Pancreas (tissue), 10 donors: Measurements from ENCODE around the gene TNFSF4. TPM values are rescaled to one million over a fixed set of nuclear protein-coding genes. Genes with fewer than 3 reads are reported as not detected.
"Not testable (repeated sequence)": the region's sequence is repeated elsewhere in the genome, so short reads cannot be mapped to it uniquely, and the experiment has no call there.

Experiments
- ATAC-seq, 4 donors: fragments of 200-7000 bp; cut with Tn5 transposase; one replicate each; pipeline versions ENCODE4 v1.8.0 to v1.9.1; 2020; ENCODE audit warnings: mild to moderate bottlenecking in 4 of 4, moderate library complexity in 4 of 4
- DNase-seq, 6 donors: peaks; one replicate each; pipeline ENCODE4 v3.0.0-alpha.2; 2020
- FAIRE-seq: peaks from 2 replicates; lab custom pipeline; 2012; peaks lifted over from hg19 to GRCh38; lab: Jason Lieb, UNC
- H3K27ac ChIP-seq, 4 donors: fragments of 200-600 bp; sonication (generic); 1 replicate in 3 of 4; 2 replicates in 1 of 4; pipeline versions ENCODE4 v1.5.0 to v1.8.0; 2020
- H3K27me3 ChIP-seq, 4 donors: fragments of 200-600 bp; one replicate each; pipeline ENCODE4 v1.8.0; 2021
- H3K36me3 ChIP-seq, 3 donors: fragments of 200-600 bp; sonication (generic) in 1 of 3; one replicate each; pipeline versions ENCODE4 v1.5.0 to v1.8.0; 2020 to 2021
- H3K4me1 ChIP-seq, 3 donors: fragments of 200-600 bp; one replicate each; pipeline ENCODE4 v1.8.0; 2021
- H3K4me3 ChIP-seq, 4 donors: fragments of 200-600 bp; sonication (generic) in 2 of 4; one replicate each; pipeline versions ENCODE4 v1.5.0 to v1.8.0; 2020 to 2021
- H3K9me3 ChIP-seq, 4 donors: fragments of 200-600 bp; one replicate each; pipeline ENCODE4 v1.8.0; 2021
- CTCF ChIP-seq, 4 donors: fragments of 200-600 bp; sonication (generic) in 3 of 4; IDR thresholded peaks; one replicate each; pipeline versions ENCODE4 v1.5.0 to v1.8.0; 2021; ENCODE audit warnings: antibody characterized with exemption in 4 of 4
- WGBS, 2 donors: extraction: QIAGEN DNeasy Blood & Tissue Kit; methylation state at CpG; one replicate each; pipeline ENCODE4 v1.1.7; 2013; 5-methylcytosine and 5-hydroxymethylcytosine counted together
- intact Hi-C, 3 donors: fragments of 100-400 bp; cut with DNase I; formaldehyde crosslinking; loops; one replicate each; pipeline versions ENCODE4 v1.11.1 to v1.14.2; 2022
- polyA plus RNA-seq, 2 donors: library from polyadenylated mRNA; stranded (reverse); fragments of 200-250 nt; gene quantifications; one replicate each; pipeline ENCODE4 v1.2.3, GENCODE V29; 2013
- total RNA-seq, 6 donors: library from RNA; stranded (reverse); fragmentation: NEBNext Ultra II Directional in 4 of 6; extraction: Animal tissue kit (Norgen Biotek cat#: 25700) in 4 of 6; gene quantifications; one replicate each; pipeline versions ENCODE4 v1.2.1 to v1.2.4, GENCODE V29; 2021 to 2023
- donor health status: healthy with polysubstance abuse.
- donor health status: DM: no; HTN: no; CAD: no; lungs with moderate emphysema.
- donor health status: DM: no; HTN: no; CAD: no.
- donor health status: control.
- donor health status: control.
- donor health status: Bipolar disorder and iron deficiency.
- donor health status: DM: yes; HTN: yes; CAD: no.
- donor health status: DM: no; HTN: no; CAD: no.
- donor health status: DM: no; HTN: no; CAD: no.
- donor health status: DM: yes; HTN: yes; CAD: no.

The TNFSF4 gene
- total and polyA plus RNA-seq, 8 donors: 0.25 to 1.1 (median 0.45) TPM

GRCh38 chr1:173239058-173239457 lies 31.9 kb upstream of the TNFSF4 start:
- no peaks in the 10 kb centered on the region for H3K4me1 ChIP-seq
- 88 to 96% methylated on average over 2 of the region's 2 CpGs for WGBS, 2 donors
- H3K27me3 ChIP-seq: no peaks in the 10 kb centered on the region
- no peak for TF ChIP-seq CTCF (IDR thresholded peaks at IDR 0.05)
- FAIRE-seq (no peak), ATAC-seq (no peak), DNase-seq (no peak)
- H3K36me3 ChIP-seq: no peaks in the 10 kb centered on the region
- no peak overlapping the region for H3K27ac ChIP-seq
- intact Hi-C loops: no loop called here
- no peak overlapping the region for H3K4me3 ChIP-seq
- H3K9me3 ChIP-seq: no peaks in the 10 kb centered on the region

DNA sequence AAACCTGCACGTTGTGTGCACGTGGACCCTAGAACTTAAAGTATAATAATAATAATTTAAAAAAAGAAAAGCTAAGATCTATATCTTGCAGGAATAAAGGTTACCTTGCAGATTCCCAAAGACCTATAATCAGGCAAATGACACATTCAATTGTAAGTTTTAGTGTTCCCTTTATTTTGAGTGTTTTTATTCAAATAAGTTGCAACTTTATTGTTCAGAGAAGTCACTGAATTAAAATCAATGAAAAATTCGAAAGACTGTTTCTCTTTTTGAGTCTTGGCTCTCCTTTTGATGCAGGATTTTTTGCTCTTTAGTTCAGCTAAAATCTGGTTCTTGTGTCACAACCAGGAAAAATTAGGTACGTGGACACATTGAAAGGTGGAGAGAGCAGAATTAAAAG lies 27.8 kb upstream of the TNFSF4 start:
- DNase-seq (no peak), FAIRE-seq (no peak), ATAC-seq (no peak)
- no peak for TF ChIP-seq CTCF (IDR thresholded peaks at IDR 0.05)
- H3K4me1 ChIP-seq: no peaks in the 10 kb centered on the region
- no peaks in the 10 kb centered on the region for H3K27me3 ChIP-seq
- no peak overlapping the region for H3K27ac ChIP-seq
- no peaks in the 10 kb centered on the region for H3K9me3 ChIP-seq
- intact Hi-C loops: no loop called here
- 83 to 86% methylated on average over 4 of the region's 4 CpGs for WGBS, 2 donors
- H3K36me3 ChIP-seq: no peaks in the 10 kb centered on the region
- no peak overlapping the region for H3K4me3 ChIP-seq

GRCh38 chr1:173234434-173234833 lies 27.3 kb upstream of the TNFSF4 start:
- H3K27ac ChIP-seq, intact Hi-C loops, DNase-seq, H3K27me3 ChIP-seq, ATAC-seq, H3K4me3 ChIP-seq, H3K4me1 ChIP-seq, FAIRE-seq, H3K36me3 ChIP-seq, H3K9me3 ChIP-seq: not testable (repeated sequence)
- 83 to 90% methylated on average over 1 to 2 of the region's 3 CpGs for WGBS, 2 donors

DNA sequence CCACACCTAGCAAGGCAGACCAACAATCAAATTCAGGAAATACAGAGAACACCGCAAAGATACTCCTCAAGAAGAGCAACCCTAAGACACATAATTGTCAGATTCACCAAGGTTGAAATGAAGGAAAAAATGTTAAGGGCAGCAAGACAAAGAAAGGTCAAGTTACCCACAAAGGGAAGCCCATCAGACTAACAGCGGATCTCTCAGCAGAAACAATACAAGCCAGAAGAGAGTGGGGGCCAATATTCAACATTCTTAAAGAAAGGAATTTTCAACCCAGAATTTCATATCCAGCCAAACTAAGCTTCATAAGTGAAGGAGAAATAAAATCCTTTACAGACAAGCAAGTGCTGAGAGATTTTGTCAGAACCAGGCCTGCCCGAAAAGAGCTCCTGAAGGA lies 21.9 kb upstream of the TNFSF4 start:
- intact Hi-C loops, H3K27me3 ChIP-seq, H3K27ac ChIP-seq, H3K9me3 ChIP-seq, H3K4me1 ChIP-seq, H3K4me3 ChIP-seq, H3K36me3 ChIP-seq, ATAC-seq, DNase-seq, FAIRE-seq: not testable (repeated sequence)
- 97 to 100% methylated on average over 3 of the region's 3 CpGs for WGBS, 2 donors

DNA sequence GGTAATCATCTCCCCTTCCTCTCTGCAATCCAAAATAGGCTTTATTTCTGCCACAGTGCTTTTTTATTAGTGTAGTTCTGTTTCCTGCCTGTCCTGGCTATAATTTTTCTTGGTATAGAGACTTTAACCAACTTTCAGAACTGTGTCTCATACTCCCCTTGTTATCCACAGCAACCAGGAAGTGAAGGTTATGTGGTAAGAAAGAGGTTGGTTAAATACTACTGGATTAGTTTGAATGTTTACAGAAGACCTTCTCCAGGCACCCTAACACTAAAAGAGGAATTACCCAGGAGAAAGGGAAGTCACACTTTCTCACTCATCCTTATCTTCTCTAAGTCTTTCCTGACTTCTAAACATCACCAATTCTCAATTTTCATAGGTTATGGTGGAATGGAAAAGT lies 17.8 kb upstream of the TNFSF4 start:
- intact Hi-C loops: no loop called here
- no peaks in the 10 kb centered on the region for H3K27me3 ChIP-seq
- ATAC-seq (no peak), FAIRE-seq (no peak), DNase-seq (no peak)
- H3K4me1 ChIP-seq: no peaks in the 10 kb centered on the region
- TF ChIP-seq CTCF (IDR thresholded peaks at IDR 0.05): no peak
- H3K4me3 ChIP-seq: no peak overlapping the region
- no peaks in the 10 kb centered on the region for H3K36me3 ChIP-seq
- H3K9me3 ChIP-seq: no peaks in the 10 kb centered on the region
- no peak overlapping the region for H3K27ac ChIP-seq

DNA sequence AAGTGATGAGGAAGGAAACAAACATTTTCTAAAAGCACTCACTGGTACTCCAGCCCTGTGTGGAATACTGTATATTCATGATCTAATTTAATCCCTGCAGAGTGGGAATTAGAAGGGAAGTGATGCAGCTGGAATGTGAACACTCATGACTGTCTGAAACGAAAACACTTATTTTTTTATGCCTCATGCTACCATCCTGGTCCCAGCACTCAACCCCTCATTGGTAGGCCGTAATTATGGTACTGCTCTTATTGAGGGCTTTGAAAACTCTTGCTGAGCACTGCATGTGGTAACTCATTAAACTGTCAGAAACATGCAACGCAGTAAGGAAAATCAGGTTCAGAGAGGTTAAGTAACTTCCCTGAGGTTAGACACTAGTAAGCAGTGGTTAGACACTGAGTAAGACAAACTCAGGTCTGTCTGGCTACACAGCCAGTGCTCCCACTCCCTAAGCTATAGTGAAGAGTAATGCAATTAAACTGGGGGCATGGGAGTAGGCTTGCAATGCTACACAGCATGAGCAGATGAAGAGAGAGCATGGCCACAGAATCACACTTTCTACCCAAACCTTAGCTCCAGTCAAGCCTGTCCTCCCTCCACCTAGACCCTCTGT lies 17.3 kb upstream of the TNFSF4 start:
- intact Hi-C loops: no loop called here

More for the DNA sequence above, 17.3 kb upstream of the TNFSF4 start:
- no peak for DNase-seq
- no peak overlapping the region for H3K4me3 ChIP-seq
- WGBS, 2 donors: 83 to 86% methylated on average over 3 of the region's 3 CpGs
- ATAC-seq: no peak
- H3K27me3 ChIP-seq: no peaks in the 10 kb centered on the region
- H3K9me3 ChIP-seq: no peaks in the 10 kb centered on the region
- no peak for FAIRE-seq
- no peaks in the 10 kb centered on the region for H3K36me3 ChIP-seq
- no peaks in the 10 kb centered on the region for H3K4me1 ChIP-seq
- TF ChIP-seq CTCF (IDR thresholded peaks at IDR 0.05): no peak
- no peak overlapping the region for H3K27ac ChIP-seq
